ENCODE results near the gene ORAI3.
A peak's percentile ranks its signal among the peaks of the same experiment; 100 is the strongest.

Gene ORAI3

GRCh38 chr16:30957456-30958174 lies 8.7 kb downstream of the ORAI3 start, which contains the start of gene SETD1A:
SETD1A (plus strand) TSS chr16:30957754; CDS start chr16:30958732, 978 bp downstream.
- Histone ChIP-seq H3K9me3 (ENCODE audit: control insufficient read depth, low read length) (no peaks in the 10 kb centered on the region), H2AFZ (peak within 1 kb of the TSS; percentile 90), H3K36me3 (ENCODE audit: control insufficient read depth, insufficient read depth, low read length) (no peaks in the 10 kb centered on the region), H3K4me1 (no peaks in the 10 kb centered on the region), H3K27me3 (ENCODE audit: control insufficient read depth, insufficient read depth, low read length) (no peaks in the 10 kb centered on the region), H3K9ac (peak within 1 kb of the TSS; percentile 49), H3K27ac (peak within 1 kb of the TSS; percentile 95), H3K4me3 (ENCODE audit: low read depth, low read length) (peak within 1 kb of the TSS; percentile 81), H3K79me2 (no peaks in the 10 kb centered on the region), H3K4me2 (ENCODE audit: low read length) (peak within 1 kb of the TSS; percentile 98)
- no peak for TF ChIP-seq CTCF (IDR thresholded peaks at IDR 0.05)

- no peak overlapping the region for H3K9ac ChIP-seq
- no peaks in the 10 kb centered on the region for H3K79me2 ChIP-seq
- H3K9me3 ChIP-seq (ENCODE audit: control insufficient read depth, low read length), result no peaks in the 10 kb centered on the region
- no peak for TF ChIP-seq CTCF (IDR thresholded peaks at IDR 0.05)
- no peak overlapping the region for H3K27ac ChIP-seq
- H2AFZ ChIP-seq, result no peak overlapping the region
- H3K4me1 ChIP-seq, result no peaks in the 10 kb centered on the region
- no peaks in the 10 kb centered on the region for H3K27me3 ChIP-seq (ENCODE audit: control insufficient read depth, insufficient read depth, low read length)
- peak overlapping the region; percentile 43 for H3K4me3 ChIP-seq (ENCODE audit: low read depth, low read length)
- H3K4me2 ChIP-seq (ENCODE audit: low read length), result peak overlapping the region; percentile 67
- no peaks in the 10 kb centered on the region for H3K36me3 ChIP-seq (ENCODE audit: control insufficient read depth, insufficient read depth, low read length)
Measured at GRCh38 chr16:30958175-30959079, 9.6 kb downstream of the ORAI3 start.

DNA sequence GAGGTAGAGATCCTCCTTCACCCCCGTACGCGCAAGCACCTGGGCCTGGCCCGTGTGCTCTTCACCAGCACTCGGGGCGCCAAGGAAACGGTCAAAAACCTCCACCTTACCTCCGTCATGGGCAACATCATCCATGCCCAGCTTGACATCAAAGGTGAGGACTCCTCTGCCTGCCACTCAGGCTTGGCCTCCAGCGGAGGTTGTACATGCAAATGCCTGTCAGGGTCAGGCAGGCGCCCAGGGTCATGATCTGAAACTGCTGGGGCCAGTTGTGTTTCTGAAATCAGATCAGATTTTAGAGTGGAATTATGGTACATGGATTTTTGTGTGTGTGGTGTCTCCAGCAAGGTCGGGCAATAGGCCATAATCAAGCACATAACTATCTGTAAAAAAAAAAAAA lies 12.5 kb downstream of the ORAI3 start:
- Histone ChIP-seq H3K9ac (no peak overlapping the region), H3K4me2 (ENCODE audit: low read length) (no peak overlapping the region), H3K36me3 (ENCODE audit: control insufficient read depth, insufficient read depth, low read length) (no peaks in the 10 kb centered on the region), H3K9me3 (ENCODE audit: control insufficient read depth, low read length) (no peaks in the 10 kb centered on the region), H3K27me3 (ENCODE audit: control insufficient read depth, insufficient read depth, low read length) (no peaks in the 10 kb centered on the region), H3K4me3 (ENCODE audit: low read depth, low read length) (no peak overlapping the region), H3K4me1 (no peaks in the 10 kb centered on the region), H3K27ac (no peak overlapping the region), H3K79me2 (peaks cover 4% of the 10 kb centered on the region), H2AFZ (no peak overlapping the region)
- no peak for TF ChIP-seq CTCF (IDR thresholded peaks at IDR 0.05)

DNA sequence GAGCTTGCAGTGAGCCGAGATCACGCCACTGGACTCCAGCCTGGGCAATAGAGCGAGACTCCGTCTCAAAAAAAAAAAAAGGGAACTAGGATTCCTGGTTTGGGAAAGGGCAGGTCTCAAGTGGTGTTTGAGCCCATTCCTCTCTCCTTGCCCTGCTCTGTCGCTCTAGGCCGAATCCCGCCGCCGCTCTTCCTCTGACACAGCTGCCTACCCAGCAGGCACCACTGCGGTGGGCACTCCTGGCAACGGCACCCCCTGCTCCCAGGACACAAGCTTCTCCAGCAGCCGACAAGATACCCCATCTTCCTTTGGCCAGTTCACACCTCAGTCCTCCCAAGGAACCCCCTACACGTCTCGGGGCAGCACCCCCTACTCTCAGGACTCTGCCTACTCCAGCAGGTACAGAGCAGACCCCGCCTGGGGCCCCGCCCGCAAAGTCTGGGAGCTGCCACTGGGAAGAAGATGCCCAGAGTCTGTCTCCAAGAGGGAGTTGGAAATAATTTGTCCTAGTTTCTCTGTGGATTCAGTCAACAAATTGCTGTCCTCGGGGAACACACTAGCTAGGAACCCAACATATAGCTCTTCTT lies 15.2 kb downstream of the ORAI3 start:
- Histone ChIP-seq H3K4me2 (ENCODE audit: low read length) (no peak overlapping the region), H3K9ac (no peak overlapping the region), H3K9me3 (ENCODE audit: control insufficient read depth, low read length) (no peaks in the 10 kb centered on the region), H2AFZ (no peak overlapping the region), H3K4me1 (no peaks in the 10 kb centered on the region), H3K4me3 (ENCODE audit: low read depth, low read length) (no peak overlapping the region), H3K36me3 (ENCODE audit: control insufficient read depth, insufficient read depth, low read length) (no peaks in the 10 kb centered on the region), H3K27me3 (ENCODE audit: control insufficient read depth, insufficient read depth, low read length) (no peaks in the 10 kb centered on the region), H3K79me2 (peaks cover 10% of the 10 kb centered on the region), H3K27ac (no peak overlapping the region)
- TF ChIP-seq CTCF (IDR thresholded peaks at IDR 0.05), result no peak
